ENCODE data around the gene MAP1LC3A.
"Not testable (repeated sequence)": the region's sequence is repeated elsewhere in the genome, so short reads cannot be mapped to it uniquely, and the experiment has no call there.

Gene MAP1LC3A

DNA sequence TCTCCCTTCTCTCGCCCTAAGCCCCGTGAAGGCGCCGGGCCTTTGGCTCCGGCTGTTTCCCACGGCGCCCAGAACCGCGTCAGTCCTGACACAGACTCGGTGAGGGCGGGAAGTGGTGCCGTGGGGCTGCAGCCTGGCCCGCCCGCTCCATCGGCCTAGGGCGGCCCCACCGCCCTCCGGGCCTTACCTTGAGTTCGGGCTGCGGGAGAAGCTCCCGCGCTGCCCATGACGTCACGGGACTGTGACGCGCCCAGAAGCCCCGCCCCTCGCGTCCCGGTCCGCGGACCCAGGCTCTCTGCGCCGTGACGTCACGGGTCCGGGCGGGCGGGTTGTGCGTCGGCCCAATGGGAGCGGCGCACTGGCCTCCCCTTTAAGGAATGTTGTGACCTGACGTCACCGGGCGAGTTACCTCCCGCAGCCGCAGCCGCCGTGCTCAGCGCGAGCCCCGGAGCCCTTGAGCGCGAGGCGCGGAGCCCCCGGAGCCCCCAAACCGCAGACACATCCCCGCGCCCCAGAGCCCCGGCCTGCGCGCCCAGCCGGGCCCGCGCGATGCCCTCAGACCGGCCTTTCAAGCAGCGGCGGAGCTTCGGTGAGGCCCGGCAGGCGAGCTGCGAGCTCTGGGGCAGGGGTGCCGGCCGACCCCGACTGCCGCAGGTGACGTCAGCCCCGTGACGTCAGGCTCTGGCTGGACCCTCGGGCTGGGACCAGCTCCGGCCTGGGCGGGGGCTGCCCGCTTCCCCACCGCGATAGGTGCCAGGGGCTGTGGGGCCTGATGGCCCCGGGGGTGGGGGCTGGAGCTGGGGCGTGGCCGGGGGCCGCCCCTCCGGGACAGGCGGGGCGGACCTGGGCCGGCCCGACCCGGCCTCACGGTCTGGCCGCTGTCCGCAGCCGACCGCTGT is at the start of gene MAP1LC3A:
Gene MAP1LC3A, plus strand, starts transcription at position 399 of the 899 bp plus-strand sequence. Its CDS starts 151 bp downstream, at position 550.
- DNase-seq: peak in 1 of 3 experiments; percentile 90

DNA sequence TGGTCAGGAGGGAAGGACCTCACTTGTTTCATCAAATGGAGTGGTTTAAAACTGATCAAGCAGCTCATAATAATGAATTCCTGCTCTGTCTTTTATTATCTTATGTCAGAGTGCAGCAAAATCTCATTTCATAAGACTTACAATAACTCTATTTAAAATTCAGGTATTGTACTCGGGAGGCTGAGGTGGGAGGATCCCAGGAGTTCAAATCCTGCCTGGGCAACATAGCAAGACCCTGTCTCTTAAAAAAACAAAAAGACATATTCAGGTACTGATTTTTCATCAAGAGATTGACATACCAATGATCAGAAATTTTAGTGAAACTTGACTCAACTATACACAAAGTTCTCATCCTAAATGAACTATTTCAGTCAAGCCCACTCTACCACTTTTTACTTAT is 47.9 kb upstream of the MAP1LC3A start:
- DNase-seq: no peak

DNA sequence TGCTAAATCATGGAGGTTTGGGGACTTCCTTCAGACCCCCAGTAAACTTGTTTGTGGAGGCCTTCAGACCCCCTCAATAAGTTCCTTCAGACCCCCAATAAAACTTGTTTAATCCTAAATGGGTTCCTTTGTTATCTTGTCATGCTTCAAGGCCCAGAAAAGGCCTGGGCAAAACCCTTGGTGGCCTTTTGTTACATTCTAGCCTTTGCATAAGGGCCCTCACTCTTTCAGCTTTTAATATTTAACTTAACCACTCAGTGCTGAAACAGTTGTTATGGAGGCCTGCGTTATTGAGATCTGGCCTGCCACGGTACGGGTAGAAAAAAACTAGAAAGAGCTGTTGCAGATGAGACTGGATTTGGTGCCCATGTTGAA is 46.6 kb upstream of the MAP1LC3A start:
- DNase-seq: no peak

DNA sequence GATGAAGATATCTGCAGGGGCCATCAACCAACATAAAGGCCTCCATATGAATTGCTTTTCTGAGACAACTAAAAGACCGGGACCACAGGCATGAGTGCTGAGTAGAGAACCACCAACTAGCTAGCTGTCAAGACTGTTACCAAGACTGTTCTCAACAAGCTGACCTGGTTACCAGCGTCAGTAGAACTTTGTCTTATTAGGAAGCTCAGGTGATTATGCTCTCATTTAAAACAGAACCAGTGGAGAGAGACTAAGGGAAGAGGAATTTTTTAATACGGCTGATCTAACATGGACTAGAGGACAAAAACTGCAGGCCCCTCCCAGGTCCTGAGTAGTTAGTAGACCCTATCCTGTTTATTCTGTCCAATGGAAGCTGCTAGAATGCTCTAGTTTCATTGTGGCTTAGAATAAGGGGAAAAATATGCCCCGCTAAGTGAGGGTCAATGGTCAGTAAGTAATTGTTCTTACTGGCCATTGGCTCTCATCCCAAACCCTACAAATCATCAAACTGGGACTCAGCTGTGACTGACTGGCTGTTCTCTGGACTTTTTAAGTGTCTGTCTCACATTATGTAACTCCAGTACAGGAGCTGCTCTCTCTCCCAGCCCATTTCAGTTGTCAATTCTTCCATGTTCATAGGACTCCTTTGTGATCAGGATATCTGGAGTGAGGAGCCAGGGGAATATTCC is 46.1 kb upstream of the MAP1LC3A start:
- DNase-seq: no peak

DNA sequence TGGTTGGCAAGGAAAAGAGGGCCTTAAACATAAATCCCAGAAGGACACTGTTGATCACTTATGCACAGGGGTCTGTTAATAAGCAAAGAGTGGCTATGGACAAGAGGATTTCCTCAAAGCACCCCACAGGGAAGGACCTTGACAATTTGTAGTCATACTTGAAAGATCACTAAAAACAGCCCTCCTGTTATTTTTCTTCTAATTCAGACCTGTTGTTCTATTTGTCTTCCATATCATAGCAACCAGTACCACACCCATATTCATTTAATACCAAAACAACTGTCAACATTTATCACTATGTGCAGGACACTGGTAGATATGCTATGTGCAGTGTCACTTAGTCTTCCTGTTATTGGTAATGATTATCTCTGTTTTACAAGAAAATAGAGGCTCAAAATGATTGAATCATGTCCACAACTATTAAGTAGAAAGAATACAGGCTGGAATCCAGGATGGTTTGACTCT is 45.5 kb upstream of the MAP1LC3A start:
- no peak for DNase-seq

DNA sequence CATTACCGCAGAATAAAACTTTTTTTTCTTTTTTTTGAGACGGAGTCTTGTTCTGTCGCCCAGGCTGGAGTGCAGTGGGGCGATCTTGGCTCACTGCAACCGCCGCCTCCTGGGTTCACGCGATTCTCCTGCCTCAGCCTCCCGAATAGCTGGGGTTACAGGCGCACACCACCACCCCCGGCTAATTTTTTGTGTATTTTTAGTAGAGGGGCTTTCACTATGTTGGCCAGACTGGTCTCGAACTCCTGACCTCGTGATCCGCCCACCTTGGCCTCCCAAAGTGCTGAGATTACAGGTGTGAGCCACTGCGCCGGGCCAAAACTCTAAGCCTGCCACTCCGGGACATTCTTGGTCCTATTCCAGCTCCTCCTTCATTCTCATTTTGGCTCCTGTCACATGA is 44.5 kb upstream of the MAP1LC3A start:
- DNase-seq: not testable (repeated sequence)

DNA sequence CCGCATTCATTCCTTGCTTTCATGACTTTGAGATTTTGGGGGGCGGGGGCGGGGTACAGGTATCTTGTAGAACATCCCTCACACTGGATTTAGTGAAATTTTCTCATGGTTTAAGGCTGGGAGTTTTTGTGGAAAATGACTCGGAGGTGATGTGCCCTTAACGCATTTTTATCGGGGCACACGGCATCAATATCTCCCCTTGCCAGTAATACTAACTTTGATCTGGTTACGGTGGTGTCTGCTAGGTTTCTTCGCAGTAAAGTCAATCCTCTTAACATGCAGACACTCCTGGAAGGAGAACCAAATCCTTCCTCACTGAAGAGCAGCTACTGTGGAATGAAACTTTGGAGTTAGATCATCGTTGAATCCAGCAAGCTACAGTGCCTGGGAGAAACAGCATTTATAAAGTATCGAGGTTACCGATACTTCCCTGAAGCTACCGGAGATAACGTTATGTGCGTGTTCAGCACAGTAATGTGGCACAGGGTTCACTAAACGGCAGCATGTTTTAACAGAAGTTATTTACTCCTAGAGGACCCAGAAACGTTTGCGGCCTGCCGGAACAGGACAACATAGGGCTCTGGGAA is 43.5 kb upstream of the MAP1LC3A start:
- no peak for DNase-seq

DNA sequence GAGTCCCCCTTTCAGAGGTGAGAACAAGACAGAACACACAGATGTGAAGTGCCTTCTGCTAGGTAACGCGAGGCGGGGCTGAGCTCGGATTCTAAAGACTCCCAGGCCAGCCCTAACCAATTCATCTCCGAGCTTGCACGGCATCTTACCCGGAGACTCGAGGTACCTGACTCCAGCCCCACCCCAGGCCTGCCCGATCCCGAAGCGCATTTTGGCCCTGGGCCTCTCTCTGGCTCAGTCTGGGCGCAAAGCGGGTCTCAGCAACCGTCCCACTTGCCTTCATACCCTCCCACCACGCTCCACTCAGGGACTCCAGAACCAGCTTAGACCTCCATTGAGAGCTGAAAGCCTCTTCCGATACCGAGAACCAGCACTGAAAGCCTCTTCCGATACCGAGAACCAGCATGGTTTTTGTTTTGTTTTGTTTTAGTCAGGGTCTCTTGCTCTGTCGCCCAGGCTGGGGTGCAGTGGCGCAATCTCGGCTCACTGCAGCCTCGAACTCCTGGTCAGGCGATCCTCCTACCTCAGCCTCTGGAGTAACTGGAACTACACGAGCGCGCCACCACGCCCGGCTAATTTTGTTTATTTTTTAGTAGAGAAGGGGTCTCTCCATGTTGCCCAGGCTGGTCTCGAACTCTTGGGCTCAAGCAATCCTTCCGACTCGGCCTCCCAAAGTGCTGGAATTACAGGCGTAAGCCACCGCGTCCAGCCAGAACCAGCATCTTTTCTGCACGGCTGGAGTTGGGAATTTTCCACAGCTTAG is 42.9 kb upstream of the MAP1LC3A start:
- peak; percentile 76 to 87 (median 87) for DNase-seq

DNA sequence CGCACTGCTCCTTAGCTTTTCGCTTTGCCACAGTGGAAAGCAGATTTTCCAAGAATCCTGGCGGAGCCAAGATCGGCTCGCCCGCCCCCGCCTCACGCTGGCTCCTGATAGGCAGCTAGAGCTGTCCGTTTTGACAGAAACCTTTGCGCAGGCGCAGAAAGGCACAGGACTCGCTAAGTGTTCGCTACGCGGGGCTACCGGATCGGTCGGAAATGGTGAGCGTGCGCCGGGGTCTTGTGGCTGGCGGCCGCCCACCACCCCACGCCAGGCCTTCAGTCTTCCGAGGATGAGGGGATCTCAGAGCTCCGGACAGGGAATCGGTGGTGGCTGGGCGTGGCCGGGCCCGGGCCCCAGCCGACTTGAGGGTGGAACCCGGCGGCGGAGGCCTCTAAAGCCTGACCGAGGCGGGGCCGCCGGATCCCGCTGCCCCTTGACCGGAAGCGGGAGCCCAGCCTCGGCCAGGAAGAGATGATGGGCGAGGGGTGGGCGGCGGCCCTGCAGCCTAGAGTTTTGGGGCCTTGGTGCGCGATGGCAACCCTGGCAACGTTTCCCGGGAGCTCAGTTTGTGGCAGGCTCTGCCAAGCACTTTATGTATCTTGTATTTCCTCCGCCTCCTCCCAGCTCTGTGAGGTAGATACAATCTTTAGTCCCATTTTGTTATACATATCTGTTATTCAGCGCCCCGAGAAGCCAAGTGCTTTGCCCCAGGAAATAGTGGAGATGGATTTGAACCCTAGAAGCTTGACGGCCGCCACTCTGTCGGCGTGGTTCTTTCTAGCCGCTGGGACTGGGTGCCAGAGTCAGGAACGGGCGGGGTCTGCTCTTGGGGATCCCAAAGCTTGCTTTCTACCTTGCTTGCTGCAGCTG is 42.0 kb upstream of the MAP1LC3A start, which contains the start of gene DYNLRB1:
Gene DYNLRB1, plus strand, starts transcription at position 176 of the 867 bp plus-strand sequence. Its CDS starts 37 bp downstream, at position 213.
- DNase-seq: peak; percentile 98 to 99 (median 99)

DNA sequence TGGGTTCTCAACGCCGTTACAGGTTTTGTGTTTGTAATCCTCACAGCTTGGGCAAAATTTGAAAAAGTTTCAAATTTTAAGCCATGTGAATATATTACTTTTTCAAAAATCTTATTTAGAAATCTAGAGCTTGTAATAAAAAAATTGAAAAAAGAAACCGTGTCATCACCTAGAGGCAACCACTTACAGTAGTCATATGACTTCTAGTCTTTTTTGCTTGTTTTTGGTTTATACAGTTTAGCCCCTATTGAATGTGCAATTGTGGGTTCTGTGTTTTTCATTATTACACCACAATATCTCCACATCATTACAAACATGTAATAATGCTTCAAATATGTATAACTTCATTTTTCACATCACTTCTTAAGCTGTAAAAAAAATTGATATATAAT is 41.4 kb upstream of the MAP1LC3A start:
- no peak for DNase-seq

DNA sequence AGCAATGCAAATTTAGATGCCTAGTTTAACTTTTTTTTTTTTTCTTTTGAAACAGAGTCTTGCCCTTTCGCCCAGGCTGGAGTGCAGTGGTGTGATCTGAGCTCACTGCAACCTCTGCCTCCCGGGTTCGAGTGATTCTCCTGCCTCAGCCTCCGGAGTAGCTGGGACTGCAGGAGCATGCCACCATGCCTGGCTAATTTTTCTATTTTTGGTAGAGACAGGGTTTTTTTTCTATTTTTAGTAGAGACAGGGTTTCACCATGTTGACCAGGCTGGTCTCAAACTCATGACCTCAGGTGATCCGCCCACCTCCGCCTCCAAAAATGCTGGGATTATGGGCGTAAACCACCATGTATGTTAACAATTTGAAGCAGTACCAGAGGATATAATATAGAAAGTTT is 39.7 kb upstream of the MAP1LC3A start:
- DNase-seq: not testable (repeated sequence)

DNA sequence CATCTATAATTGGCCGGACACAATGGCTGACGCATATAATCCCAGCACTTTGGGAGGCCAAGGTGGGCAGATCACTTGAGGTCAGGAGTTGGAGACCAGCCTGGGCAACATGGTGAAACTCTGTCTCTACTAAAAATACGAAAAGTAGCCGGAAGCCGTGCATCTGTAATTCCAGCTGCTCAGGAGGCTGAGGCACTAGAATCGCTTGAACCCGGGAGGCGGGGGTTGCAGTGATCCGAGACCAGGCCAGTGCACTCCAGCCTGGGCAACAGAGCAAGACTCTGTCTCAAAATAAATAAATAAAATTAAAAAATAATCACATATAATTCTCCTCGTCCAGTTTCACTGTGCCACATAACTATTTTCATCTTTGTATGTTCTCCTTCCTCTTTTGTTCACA is 38.7 kb upstream of the MAP1LC3A start:
- not testable (repeated sequence) for DNase-seq

DNA sequence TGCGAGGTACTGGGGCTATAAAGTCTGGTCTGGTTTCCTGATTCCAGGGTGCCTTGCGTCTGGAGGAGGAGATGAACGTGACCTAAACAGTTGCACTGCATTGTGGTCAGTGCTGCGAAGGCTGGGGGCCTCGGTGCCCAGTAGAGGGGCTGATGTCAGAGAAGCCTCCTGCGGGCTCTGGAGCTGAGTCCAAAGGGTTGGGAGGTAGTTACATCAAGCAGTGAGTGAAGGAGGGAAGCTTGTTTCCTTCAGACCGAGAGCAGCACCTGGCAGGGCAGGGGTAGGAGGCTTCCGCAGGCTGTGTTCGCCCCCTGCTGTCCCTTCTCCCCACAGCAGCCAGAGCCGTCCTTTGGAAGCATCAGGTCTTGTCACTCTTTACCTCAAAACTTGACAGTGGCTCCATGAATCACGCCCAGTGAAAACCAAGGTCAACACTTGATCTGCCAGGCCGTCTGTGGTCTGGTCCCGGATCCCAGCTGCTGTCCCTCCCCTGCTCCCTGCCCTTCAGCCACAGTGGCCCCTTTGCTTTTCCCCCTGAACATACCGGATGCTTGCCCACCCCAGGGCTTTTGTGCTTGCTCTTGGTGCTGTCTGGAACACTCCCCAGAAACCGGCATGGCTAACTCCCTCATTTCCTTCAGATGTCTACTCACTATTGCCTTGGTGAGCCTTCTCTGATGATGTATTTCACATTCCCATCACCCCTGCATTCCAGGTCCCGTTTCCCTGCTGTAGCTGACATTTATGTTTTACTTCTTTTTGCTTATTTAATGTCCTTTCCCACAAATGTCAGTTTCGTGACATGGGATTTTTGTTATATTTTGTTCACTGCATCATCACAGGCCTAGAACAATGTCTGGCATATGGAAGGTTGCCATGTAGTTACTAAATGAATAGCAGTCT is 35.3 kb upstream of the MAP1LC3A start:
- DNase-seq: peak in 1 of 3 experiments; percentile 40

DNA sequence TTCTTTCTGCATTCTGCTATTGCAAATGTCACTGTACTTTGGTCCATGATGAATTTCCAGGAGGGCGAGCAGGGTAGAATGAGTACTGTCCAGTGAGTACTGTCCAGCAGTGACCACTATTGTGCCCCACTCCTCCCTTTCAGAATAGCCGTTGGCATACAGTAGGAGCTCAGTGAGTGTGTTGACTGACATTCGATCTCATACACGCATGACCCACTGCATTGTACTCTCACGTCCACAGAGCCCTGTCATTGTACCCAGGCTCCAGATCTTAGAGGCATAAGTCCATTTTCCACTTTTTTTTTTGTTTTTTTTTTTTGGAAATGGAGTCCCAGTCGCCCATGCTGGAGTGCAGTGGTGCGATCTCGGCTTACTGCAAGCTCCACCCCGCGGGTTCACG is 34.1 kb upstream of the MAP1LC3A start:
- no peak for DNase-seq

DNA sequence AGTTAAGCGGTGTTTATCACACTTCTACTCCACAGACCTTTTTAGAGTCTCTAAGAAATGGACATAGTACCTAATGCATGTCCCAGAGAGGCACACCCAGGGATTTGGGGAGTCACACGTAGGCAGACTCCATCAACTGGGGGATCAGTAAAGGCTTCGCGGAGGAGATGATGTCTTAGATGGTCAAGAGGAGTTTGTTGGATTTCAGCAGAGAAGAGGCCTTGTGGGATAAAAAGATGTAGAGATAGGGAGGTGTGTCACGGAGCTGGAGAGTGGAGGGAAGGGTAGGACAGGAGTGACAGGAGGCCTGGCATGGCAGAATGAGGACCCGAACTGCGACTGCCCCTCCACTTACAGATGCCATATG is 33.2 kb upstream of the MAP1LC3A start:
- no peak for DNase-seq

DNA sequence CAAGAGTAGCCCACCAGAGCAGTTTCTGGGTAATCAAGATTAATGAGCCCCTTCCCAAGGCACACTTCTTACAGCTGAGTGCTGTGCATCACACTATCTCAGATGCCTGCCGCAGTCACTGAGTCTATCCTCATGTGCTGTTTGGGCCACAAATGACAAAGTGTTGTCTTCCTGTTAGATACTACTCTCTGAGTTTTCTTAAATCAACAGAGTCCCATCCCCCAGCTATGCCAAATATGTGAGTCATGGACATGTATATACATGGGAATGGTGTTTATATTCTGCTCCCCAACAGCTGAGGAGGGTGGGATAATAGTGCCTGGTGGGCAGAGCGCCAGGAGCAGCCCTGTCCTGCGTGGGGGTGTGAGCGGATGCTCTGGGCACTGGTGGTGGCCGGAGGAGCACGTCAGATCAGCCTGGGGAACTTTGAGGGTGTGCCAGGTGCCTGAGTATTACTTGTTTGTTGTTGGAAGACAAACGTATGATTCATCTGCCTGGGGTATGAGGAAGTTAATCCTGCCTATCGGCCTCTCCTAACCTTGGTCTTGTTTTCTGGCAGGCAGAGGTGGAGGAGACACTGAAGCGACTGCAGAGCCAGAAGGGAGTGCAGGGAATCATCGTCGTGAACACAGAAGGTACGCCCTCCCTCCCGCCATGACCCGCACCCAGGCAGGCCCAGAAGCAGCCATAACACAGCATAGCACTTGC is 32.7 kb upstream of the MAP1LC3A start:
- peak in 2 of 3 experiments; percentile 11 to 48 for DNase-seq

DNA sequence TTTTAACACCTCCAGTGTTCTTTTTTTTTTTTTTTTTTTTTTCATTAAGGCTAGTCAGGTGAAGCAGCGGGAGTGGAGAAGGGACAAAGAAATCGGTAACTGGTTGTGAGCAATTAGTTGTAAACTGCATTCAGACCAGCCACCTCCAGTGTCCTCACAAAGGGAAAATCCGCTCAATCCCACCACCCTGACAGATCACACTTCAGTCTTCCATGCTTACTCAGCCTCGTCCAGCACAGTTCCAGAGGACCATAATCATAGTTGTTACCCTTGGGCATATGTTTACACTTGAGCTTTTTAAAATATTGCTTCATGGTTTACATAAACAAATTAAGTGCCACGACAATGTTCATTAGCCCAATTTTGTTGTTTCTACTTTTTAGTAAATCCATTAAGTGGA is 32.1 kb upstream of the MAP1LC3A start:
- no peak for DNase-seq

DNA sequence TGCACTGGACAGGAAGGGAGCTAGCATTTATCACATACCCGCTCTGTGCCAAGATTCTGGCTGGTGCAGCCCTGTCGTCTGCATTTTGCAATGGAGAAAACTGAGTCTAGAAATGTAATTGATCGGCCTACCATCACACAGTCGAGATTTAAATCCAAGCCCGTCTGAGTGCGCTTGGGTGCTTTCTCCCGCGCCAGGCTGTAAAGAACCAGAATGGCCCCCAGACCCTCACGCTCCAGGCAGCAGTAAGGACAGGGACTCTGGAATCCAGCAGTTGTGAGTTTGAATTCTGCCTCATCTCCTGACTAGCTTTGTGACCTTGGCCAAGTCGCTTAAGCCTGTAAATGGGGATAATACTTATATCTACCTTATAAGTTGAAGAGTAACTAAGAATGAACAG is 31.5 kb upstream of the MAP1LC3A start:
- DNase-seq: no peak

DNA sequence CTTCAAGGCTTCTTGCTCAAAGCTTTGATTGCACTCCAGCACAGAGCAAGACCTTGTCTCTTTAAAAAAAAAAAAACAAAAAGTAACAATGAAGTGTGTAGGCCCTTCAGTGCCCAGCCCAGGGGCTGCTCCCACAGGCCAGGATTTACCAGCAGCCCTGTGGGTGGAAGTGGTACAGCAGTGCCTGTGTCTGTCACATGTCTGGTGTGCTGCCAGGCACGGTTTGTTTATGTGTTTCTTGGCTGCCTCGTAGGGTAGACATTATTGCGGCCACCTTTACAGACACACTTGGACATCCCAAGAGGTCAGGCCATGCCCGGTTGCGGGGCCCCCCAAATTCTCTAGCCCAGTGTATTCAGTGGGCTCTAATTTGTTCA is 29.6 kb upstream of the MAP1LC3A start:
- DNase-seq: no peak

DNA sequence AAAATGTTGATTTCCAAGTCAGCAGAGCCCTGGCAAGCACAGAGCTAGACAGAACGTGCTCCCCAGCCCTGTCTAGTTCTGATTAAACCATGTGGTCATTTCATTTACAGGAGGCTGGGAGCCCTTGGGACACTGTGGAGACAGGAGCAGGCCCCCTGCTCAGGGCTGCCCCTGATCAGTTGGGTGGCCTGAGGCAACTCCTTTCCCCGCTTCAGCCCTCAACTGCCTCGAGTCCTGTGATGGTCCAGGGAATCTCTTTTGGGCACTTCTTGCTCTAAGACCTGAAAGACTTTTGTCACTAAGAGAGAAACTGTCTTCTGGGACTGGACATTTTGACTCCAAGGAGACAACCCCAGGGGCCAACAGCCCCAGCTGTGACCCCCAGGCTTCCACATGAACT is 28.8 kb upstream of the MAP1LC3A start:
- no peak for DNase-seq

Data from NCI-H1417 (cell line).